ENCODE data around the gene PIGL.

PIGL gene

DNA sequence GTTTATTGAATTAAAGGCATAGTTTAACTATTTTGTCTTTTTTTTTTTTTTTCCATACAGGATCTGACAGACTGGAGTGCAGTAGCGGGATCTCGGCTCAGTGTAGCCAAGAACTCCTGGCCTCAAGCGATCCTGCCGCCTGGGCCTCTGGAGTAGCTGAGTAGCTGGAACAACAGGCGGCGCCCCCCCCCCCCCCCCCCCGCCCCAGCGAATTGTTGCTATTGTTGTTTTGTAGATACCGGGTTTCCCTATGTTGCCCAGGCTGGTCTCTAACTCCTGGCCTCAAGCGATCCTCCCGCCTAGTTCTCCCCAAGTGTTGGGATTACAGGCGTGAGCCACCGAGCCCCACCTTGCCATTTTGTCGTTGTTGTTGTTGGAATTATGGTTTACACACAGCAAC lies 137.6 kb downstream of the PIGL start:
- no peak for DNase-seq

DNA sequence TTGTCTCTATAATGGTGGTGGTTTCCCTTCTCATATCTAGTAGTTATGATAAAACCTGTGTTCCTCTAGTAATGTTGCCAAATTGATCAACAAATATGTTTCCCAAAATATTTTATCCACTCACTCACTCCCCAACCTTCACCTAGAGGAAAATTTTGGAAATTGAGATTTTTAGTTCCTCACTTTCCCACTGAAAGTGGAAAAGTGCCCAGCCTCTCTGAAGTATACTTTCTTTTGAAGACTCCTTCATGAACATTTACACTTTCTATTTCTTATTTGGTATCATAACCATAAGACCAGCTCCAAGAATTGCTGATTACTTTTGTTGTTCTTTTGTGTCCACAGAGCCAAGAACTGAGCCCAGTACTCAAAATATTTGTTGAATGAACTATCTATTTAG lies 141.4 kb downstream of the PIGL start:
- no peak for DNase-seq

DNA sequence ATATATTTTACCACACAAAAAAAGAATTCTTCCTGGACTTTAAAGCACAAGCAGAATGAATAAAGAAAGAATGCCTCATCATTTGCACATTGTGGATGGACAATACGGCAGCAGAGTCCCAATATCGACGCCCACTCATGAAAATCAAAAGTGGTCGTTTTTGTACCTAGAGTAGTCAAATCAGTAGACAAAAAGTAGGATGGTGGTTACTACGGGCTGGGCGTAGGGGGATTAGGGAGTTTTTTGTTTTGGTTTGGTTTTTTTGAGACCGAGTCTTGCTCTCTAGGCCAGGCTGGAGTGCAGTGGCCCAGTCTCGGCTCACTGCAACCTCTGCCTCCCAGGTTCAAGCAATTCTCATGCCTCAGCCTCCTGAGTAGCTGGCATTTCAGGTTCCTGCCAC lies 144.9 kb downstream of the PIGL start:
- no peak for DNase-seq

DNA sequence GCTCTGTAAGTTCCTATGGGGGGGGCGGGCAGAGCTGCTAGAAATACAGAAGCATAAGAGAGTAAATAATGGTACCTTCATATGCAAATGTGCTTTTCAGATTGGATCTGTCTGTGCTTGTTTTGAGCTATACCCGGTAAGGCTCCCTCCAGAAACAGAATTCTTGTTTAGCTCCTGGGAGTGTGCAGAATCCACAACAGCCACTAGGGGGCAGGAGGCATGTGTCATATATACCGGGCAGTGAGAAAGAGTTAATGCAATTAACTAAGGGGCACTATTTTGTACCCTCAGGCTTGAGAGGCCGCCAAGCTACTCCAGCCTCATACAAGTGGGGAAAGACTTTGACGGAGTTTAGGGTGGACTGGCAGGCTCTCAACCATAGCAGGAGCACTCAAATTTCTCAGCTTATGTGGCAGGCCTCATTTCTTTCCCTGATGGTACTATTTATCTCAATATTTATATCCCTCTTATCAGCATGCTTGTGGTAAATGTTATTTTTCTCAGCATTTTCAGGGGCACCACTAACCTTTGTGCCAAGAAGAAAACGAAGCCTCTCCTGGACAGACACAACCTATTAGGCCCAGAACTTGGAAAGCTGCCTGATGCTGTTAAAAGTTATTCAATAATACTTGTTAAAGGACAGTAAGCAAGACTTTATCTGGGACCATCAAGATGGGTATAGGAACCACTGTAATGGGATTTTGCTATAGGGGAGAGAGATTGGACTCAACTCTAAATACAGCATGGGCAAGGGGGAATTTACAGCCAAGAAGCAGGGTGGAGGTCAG lies 146.9 kb downstream of the PIGL start:
- DNase-seq: peak; percentile 84

DNA sequence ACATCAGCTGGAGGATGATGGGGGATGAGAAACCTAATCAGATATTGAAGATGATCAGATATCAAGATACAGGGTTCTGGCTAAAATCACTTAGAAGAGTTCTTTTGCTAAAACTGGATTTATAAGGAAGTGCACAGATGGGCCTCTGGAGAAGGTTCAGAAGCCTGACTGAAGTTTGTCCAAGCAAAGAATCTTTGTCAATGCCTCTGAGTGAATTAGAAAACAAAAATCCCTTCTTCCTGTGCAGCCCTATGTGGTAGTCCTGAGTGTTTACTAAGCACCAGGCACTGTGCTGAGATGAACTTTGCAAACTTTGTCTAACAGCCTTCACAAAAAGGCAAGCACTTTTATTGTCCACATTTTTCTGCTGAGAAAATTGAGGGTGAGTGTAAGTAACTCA lies 147.6 kb downstream of the PIGL start:
- DNase-seq: no peak

DNA sequence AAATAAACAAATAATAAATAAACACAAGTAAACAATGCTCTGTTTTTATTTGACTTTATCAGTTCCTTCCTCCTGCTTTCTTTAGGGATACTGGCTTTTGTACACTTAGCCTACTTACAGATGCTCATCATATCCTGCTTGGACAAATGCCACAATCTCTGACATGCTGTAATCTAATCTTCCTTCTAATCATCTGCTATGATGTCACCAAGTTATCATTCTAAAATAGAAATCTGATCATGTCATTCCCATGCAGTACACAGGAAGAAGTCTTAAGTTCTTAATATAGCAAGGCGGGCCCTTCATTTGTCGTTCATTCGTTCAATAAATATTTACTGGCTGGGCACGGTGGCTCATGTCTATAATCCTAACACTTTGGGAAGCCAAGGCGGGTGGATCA lies 154.7 kb downstream of the PIGL start:
- DNase-seq: no peak

DNA sequence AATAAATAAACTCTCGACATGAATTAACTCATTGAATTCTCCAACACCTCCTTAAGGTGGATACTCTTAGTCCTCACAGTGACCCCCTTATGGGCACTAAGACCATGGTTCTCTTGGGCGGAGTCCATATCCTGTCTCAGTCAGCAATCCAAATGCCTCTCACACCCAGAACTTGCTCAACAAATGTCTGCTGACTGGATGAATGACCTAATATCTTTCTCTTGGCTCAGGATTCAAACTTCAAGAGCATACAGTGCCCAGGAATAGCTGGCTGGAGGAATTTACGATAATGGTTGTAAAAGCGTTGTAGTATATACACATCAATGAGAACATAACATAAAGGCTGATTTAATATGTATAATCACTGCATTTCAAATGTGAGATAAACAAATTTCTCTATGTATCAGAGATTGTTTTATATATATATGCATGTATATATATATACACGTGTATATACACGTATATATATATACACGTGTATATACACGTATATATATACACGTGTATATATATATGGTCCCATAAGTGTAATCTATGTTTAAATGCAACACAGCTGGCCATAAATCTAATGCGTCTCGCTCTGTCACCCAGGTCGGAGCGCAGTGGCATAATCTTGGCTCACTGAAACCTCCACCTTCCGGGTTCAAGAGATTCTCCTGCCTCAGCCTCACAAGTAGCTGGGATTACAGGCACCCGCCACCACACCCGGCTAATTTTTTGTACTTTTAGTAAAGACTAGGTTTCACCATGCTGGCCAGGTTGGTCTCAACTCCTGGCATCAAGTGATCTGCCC lies 157.3 kb downstream of the PIGL start:
- no peak for DNase-seq
